ENCODE measurements around the gene ALOX5AP.

GRCh38 chr13:30744681-30745077 is 9.3 kb downstream of the ALOX5AP start:
- TF ChIP-seq TSHZ2 (CRISPR knock-in tag; IDR thresholded peaks at IDR 0.05): no peak
- TF ChIP-seq ARNTL (CRISPR knock-in tag; IDR thresholded peaks at IDR 0.05; ENCODE audit: borderline replicate concordance, low read depth): no peak
- TF ChIP-seq RARB (CRISPR knock-in tag; IDR thresholded peaks at IDR 0.05): no peak
- TF ChIP-seq POU6F1 (CRISPR knock-in tag; IDR thresholded peaks at IDR 0.05; ENCODE audit: borderline replicate concordance, low read depth): no peak
- TF ChIP-seq SNAI2 (CRISPR knock-in tag; IDR thresholded peaks at IDR 0.05): no peak
- no peak for TF ChIP-seq ZFP30 (CRISPR knock-in tag; IDR thresholded peaks at IDR 0.05)
- TF ChIP-seq GLIS3 (CRISPR knock-in tag; IDR thresholded peaks at IDR 0.05): no peak
- no peak for TF ChIP-seq PATZ1 (CRISPR knock-in tag; IDR thresholded peaks at IDR 0.05; ENCODE audit: borderline replicate concordance)
- no peak for TF ChIP-seq ZFP3 (CRISPR knock-in tag; IDR thresholded peaks at IDR 0.05)
- TF ChIP-seq CSDC2 (CRISPR knock-in tag; IDR thresholded peaks at IDR 0.05): no peak
- no peak for TF ChIP-seq TOX (CRISPR knock-in tag; IDR thresholded peaks at IDR 0.05; ENCODE audit: borderline replicate concordance)

Measured in SK-N-SH treated with all-trans-retinoic acid at 6 μM for 48 hours (cell line).